ENCODE measurements around the gene GALNT12. TPM values are rescaled to one million over a fixed set of nuclear protein-coding genes. Genes with fewer than 3 reads are reported as not detected.

GALNT12 gene
- total and polyA plus RNA-seq, 2 donors (not counting 1 experiment from before 2014, with no cell fraction given): 3.2 to 4.5 TPM

GRCh38 chr9:98789483-98790133, 17.9 kb upstream of the GALNT12 start:
- Histone ChIP-seq H3K4me2 (replicated peaks; ENCODE audit: low read depth, low read length, poor library complexity, severe bottlenecking) (no peak overlapping the region), H3K79me2 (ENCODE audit: control insufficient read depth, insufficient read depth, low read length) (no peaks in the 10 kb centered on the region), H3K4me1 (ENCODE audit: control insufficient read depth in 2 of 2, insufficient read depth in 2 of 2, low read length in 2 of 2) (no peaks in the 10 kb centered on the region), H3K9ac (ENCODE audit: low read length) (no peak overlapping the region), H3K27ac (ENCODE audit: low read length in 2 of 2) (no peak overlapping the region), H3K27me3 (replicated peaks in 1 of 4; ENCODE audit: control extremely low read depth in 1 of 4, control insufficient read depth in 3 of 4, insufficient read depth in 4 of 4, low read length in 3 of 4) (no peaks in the 10 kb centered on the region), H3K9me3 (ENCODE audit: control extremely low read depth in 1 of 3, control insufficient read depth in 2 of 3, insufficient read depth in 1 of 3, low read length in 2 of 3) (no peaks in the 10 kb centered on the region), H3K4me3 (ENCODE audit: control extremely low read depth in 1 of 5, extremely low read depth in 1 of 5, insufficient read depth in 1 of 5, low read depth in 2 of 5, low read length in 4 of 5) (no peak overlapping the region), H2AFZ (ENCODE audit: insufficient read depth, low read depth, low read length, poor library complexity, severe bottlenecking) (no peak overlapping the region), H3K36me3 (replicated peaks in 1 of 2; ENCODE audit: control extremely low read depth in 1 of 2, control insufficient read depth in 1 of 2, extremely low read depth in 1 of 2, insufficient read depth in 2 of 2, low read length in 1 of 2) (peaks cover 0 to 3% of the 10 kb centered on the region in 2 experiments), H4K20me1 (ENCODE audit: control insufficient read depth, insufficient read depth, low read length, poor library complexity, severe bottlenecking) (no peaks in the 10 kb centered on the region)
- no peak for ATAC-seq (ENCODE audit: low read depth)
- intact Hi-C loops (cut with micrococcal nuclease): loop anchor here (10.0 kb wide), 1 partner anchor 1645 kb away; no protein-coding TSS in a partner anchor
- TF ChIP-seq EZH2 (IDR thresholded peaks at IDR 0.05; ENCODE audit: borderline replicate concordance, insufficient read depth, low read depth, low read length, poor library complexity, severe bottlenecking) (no peak), CTCF (IDR thresholded peaks at IDR 0.05) (no peak)
- ChIA-PET POLR2A (no interaction called here), CTCF (interaction anchor here (0.6 to 6.7 kb wide), 3 partner anchors 14 to 1478 kb away, joined by 3 to 46 read pairs (median 16); no protein-coding TSS in a partner anchor)
- Mint-ChIP-seq H3K4me1 (peaks cover 12% of the 10 kb centered on the region), H3K27me3 (no peaks in the 10 kb centered on the region), H3K27ac (no peak overlapping the region), H3K9me3 (ENCODE audit: insufficient read depth) (no peaks in the 10 kb centered on the region), H3K4me3 (no peak overlapping the region)
- 98% methylated on average over 5 of the region's 5 CpGs for WGBS (ENCODE audit: insufficient coverage)
- DNase-seq: no peak

GRCh38 chr9:98790134-98790841, 17.2 kb upstream of the GALNT12 start:
- Mint-ChIP-seq H3K4me1 (peaks cover 19% of the 10 kb centered on the region), H3K27me3 (no peaks in the 10 kb centered on the region), H3K27ac (no peak overlapping the region), H3K4me3 (no peak overlapping the region), H3K9me3 (ENCODE audit: insufficient read depth) (no peaks in the 10 kb centered on the region)
- no peak for ATAC-seq (ENCODE audit: low read depth)
- WGBS (ENCODE audit: insufficient coverage): 97% methylated on average over 25 of the region's 25 CpGs
- ChIA-PET CTCF (interaction anchor here (0.8 to 6.7 kb wide), 3 partner anchors 11 to 474 kb away, joined by 3 to 46 read pairs (median 16); no protein-coding TSS in a partner anchor), POLR2A (no interaction called here)
- Histone ChIP-seq H3K9me3 (ENCODE audit: control extremely low read depth in 1 of 3, control insufficient read depth in 2 of 3, insufficient read depth in 1 of 3, low read length in 2 of 3) (no peaks in the 10 kb centered on the region), H4K20me1 (ENCODE audit: control insufficient read depth, insufficient read depth, low read length, poor library complexity, severe bottlenecking) (no peaks in the 10 kb centered on the region), H3K27ac (ENCODE audit: low read length in 2 of 2) (no peak overlapping the region), H3K36me3 (replicated peaks in 1 of 2; ENCODE audit: control extremely low read depth in 1 of 2, control insufficient read depth in 1 of 2, extremely low read depth in 1 of 2, insufficient read depth in 2 of 2, low read length in 1 of 2) (peaks cover 0 to 3% of the 10 kb centered on the region in 2 experiments), H2AFZ (ENCODE audit: insufficient read depth, low read depth, low read length, poor library complexity, severe bottlenecking) (no peak overlapping the region), H3K4me2 (replicated peaks; ENCODE audit: low read depth, low read length, poor library complexity, severe bottlenecking) (no peak overlapping the region), H3K9ac (ENCODE audit: low read length) (no peak overlapping the region), H3K4me1 (ENCODE audit: control insufficient read depth in 2 of 2, insufficient read depth in 2 of 2, low read length in 2 of 2) (peaks cover 0 to 1% of the 10 kb centered on the region in 2 donors), H3K79me2 (ENCODE audit: control insufficient read depth, insufficient read depth, low read length) (no peaks in the 10 kb centered on the region), H3K27me3 (replicated peaks in 1 of 4; ENCODE audit: control extremely low read depth in 1 of 4, control insufficient read depth in 3 of 4, insufficient read depth in 4 of 4, low read length in 3 of 4) (no peaks in the 10 kb centered on the region), H3K4me3 (ENCODE audit: control extremely low read depth in 1 of 5, extremely low read depth in 1 of 5, insufficient read depth in 1 of 5, low read depth in 2 of 5, low read length in 4 of 5) (no peak overlapping the region)
- no peak for DNase-seq
- intact Hi-C loops (cut with micrococcal nuclease): loop anchor here (10.0 kb wide), 1 partner anchor 1645 kb away; no protein-coding TSS in a partner anchor
- TF ChIP-seq CTCF (IDR thresholded peaks at IDR 0.05): no peak
- no peak for TF ChIP-seq EZH2 (IDR thresholded peaks at IDR 0.05; ENCODE audit: borderline replicate concordance, insufficient read depth, low read depth, low read length, poor library complexity, severe bottlenecking)
